Glutamatergic neuron (in vitro differentiated cells): ENCODE measurements around the gene VWA3A. TPM values are rescaled to one million over a fixed set of nuclear protein-coding genes. Genes with fewer than 3 reads are reported as not detected.

Experiments used
- DNase-seq: peaks from one replicate; pipeline ENCODE4 v3.0.0; 2022
- H3K27ac Mint-ChIP-seq: one replicate; pipeline ENCODE4 v1.8.0; 2020; ENCODE audit warnings: mild to moderate bottlenecking, mixed read lengths, inconsistent platforms; ENCODE audit not compliant: unreplicated experiment
- H3K27me3 Mint-ChIP-seq: one replicate; pipeline ENCODE4 v1.8.0; 2020; ENCODE audit warnings: mild to moderate bottlenecking, moderate library complexity, mixed read lengths, inconsistent platforms; ENCODE audit not compliant: unreplicated experiment
- H3K36me3 Mint-ChIP-seq: one replicate; pipeline ENCODE4 v1.8.0; 2020; ENCODE audit warnings: mild to moderate bottlenecking, mixed read lengths, inconsistent platforms; ENCODE audit not compliant: unreplicated experiment
- H3K4me1 Mint-ChIP-seq: one replicate; pipeline ENCODE4 v1.8.0; 2020; ENCODE audit warnings: mild to moderate bottlenecking, low read depth, mixed read lengths, inconsistent platforms; ENCODE audit not compliant: unreplicated experiment
- H3K4me3 Mint-ChIP-seq: one replicate; pipeline ENCODE4 v1.8.0; 2020; ENCODE audit warnings: mild to moderate bottlenecking, mixed read lengths, inconsistent platforms; ENCODE audit not compliant: unreplicated experiment
- H3K9me3 Mint-ChIP-seq: one replicate; pipeline ENCODE4 v1.8.0; 2020; ENCODE audit warnings: mild to moderate bottlenecking, moderate library complexity, mixed read lengths, inconsistent platforms; ENCODE audit not compliant: unreplicated experiment
- CTCF ChIP-seq: fragments of 200-600 bp; sonication (generic); IDR thresholded peaks from one replicate; pipeline ENCODE4 v1.5.0; 2021; ENCODE audit not compliant: partially characterized antibody, unreplicated experiment
- total RNA-seq: library from RNA; stranded (reverse); fragmentation: NEBNext Ultra II Directional; extraction: Animal tissue kit (Norgen Biotek cat#: 25700); gene quantifications from one replicate; pipeline ENCODE4 v1.2.1, GENCODE V29; 2021; ENCODE audit not compliant: unreplicated experiment

The VWA3A gene
- total RNA-seq, 1 donor from 2014 or later, result 0.17 TPM

- DNase-seq, result no peak
- Mint-ChIP-seq H3K4me1 (no peaks in the 10 kb centered on the region), H3K27me3 (peaks cover 14% of the 10 kb centered on the region), H3K4me3 (peak overlapping the region; percentile 48), H3K9me3 (peaks cover 4% of the 10 kb centered on the region), H3K36me3 (peaks cover 10% of the 10 kb centered on the region), H3K27ac (no peak overlapping the region)
- TF ChIP-seq CTCF, result no peak
Measured at GRCh38 chr16:22161401-22161800, 69.1 kb downstream of the VWA3A start.

- Mint-ChIP-seq H3K27ac (no peak within 1 kb of the TSS), H3K36me3 (peaks cover 10% of the 10 kb centered on the region), H3K27me3 (peaks cover 14% of the 10 kb centered on the region), H3K4me1 (no peaks in the 10 kb centered on the region), H3K4me3 (peak within 1 kb of the TSS; percentile 52), H3K9me3 (peaks cover 4% of the 10 kb centered on the region)
- peak; percentile 22 for DNase-seq
- no peak for TF ChIP-seq CTCF
Measured at GRCh38 chr16:22161999-22162655, 69.8 kb downstream of the VWA3A start, which contains the start of gene SDR42E2. Gene SDR42E2 (plus strand): TSS chr16:22162506. CDS start chr16:22165583, 3,077 bp downstream.

GRCh38 chr16:22162656-22163009 is 70.3 kb downstream of the VWA3A start:
- Mint-ChIP-seq H3K27me3 (peaks cover 14% of the 10 kb centered on the region), H3K4me3 (no peak overlapping the region), H3K36me3 (peaks cover 10% of the 10 kb centered on the region), H3K27ac (no peak overlapping the region), H3K9me3 (peaks cover 4% of the 10 kb centered on the region), H3K4me1 (no peaks in the 10 kb centered on the region)
- DNase-seq, result no peak
- no peak for TF ChIP-seq CTCF

GRCh38 chr16:22163806-22164205 is 71.5 kb downstream of the VWA3A start:
- peaks cover 14% of the 10 kb centered on the region for H3K27me3 Mint-ChIP-seq
- H3K4me1 Mint-ChIP-seq, result no peaks in the 10 kb centered on the region
- H3K9me3 Mint-ChIP-seq, result peaks cover 4% of the 10 kb centered on the region
- TF ChIP-seq CTCF, result no peak
- no peak overlapping the region for H3K4me3 Mint-ChIP-seq
- no peak overlapping the region for H3K27ac Mint-ChIP-seq
- H3K36me3 Mint-ChIP-seq, result peaks cover 10% of the 10 kb centered on the region
- no peak for DNase-seq

- TF ChIP-seq CTCF, result no peak
- H3K4me1 Mint-ChIP-seq, result no peaks in the 10 kb centered on the region
Measured at GRCh38 chr16:22164482-22164881, 72.1 kb downstream of the VWA3A start.

More at GRCh38 chr16:22164482-22164881, 72.1 kb downstream of the VWA3A start:
- peaks cover 10% of the 10 kb centered on the region for H3K36me3 Mint-ChIP-seq
- H3K4me3 Mint-ChIP-seq, result no peak overlapping the region
- H3K27me3 Mint-ChIP-seq, result peaks cover 14% of the 10 kb centered on the region
- no peak overlapping the region for H3K27ac Mint-ChIP-seq
- H3K9me3 Mint-ChIP-seq, result peaks cover 6% of the 10 kb centered on the region
- DNase-seq, result no peak
